H9 (cell line): ENCODE data around the gene ATPAF1. TPM values are rescaled to one million over a fixed set of nuclear protein-coding genes. Genes with fewer than 3 reads are reported as not detected.

Source experiments
- DNase-seq: peaks from one replicate; pipeline ENCODE4 v3.0.0-alpha.2; 2017
- H2AFZ ChIP-seq: one replicate; pipeline ENCODE4 v1.6.1; 2013; ENCODE audit warnings: mild to moderate bottlenecking, low read length, control low read depth, moderate library complexity
- H2AK5ac ChIP-seq: 2 replicates; pipeline ENCODE4 v1.6.1; 2013; ENCODE audit warnings: low read length, control low read depth, mixed read lengths; ENCODE audit not compliant: insufficient read length
- H2BK120ac ChIP-seq: one replicate; pipeline ENCODE4 v1.6.1; 2013; ENCODE audit warnings: low read depth, mild to moderate bottlenecking, low read length, control low read depth, inconsistent platforms; ENCODE audit not compliant: poor library complexity, severe bottlenecking
- H2BK12ac ChIP-seq: 2 replicates; pipeline ENCODE4 v1.6.1; 2013; ENCODE audit warnings: low read length, control low read depth, mixed read lengths, low read depth; ENCODE audit not compliant: insufficient read length
- H2BK15ac ChIP-seq: 2 replicates; pipeline ENCODE4 v1.6.1; 2013; ENCODE audit warnings: low read depth, low read length, control low read depth
- H2BK20ac ChIP-seq: one replicate; pipeline ENCODE4 v1.6.1; 2013; ENCODE audit warnings: low read depth, mild to moderate bottlenecking, low read length, control low read depth, inconsistent platforms; ENCODE audit not compliant: poor library complexity, severe bottlenecking
- H2BK5ac ChIP-seq: 2 replicates; pipeline ENCODE4 v1.6.1; 2013; ENCODE audit warnings: low read length, control low read depth, mixed read lengths; ENCODE audit not compliant: insufficient read length
- H3K14ac ChIP-seq: 2 replicates; pipeline ENCODE4 v1.6.1; 2013; ENCODE audit warnings: low read length, control low read depth; ENCODE audit not compliant: insufficient read depth
- H3K18ac ChIP-seq: 2 replicates; pipeline ENCODE4 v1.6.1; 2013; ENCODE audit warnings: low read depth, mild to moderate bottlenecking, mixed read lengths, low read length, control low read depth; ENCODE audit not compliant: insufficient read length
- H3K23ac ChIP-seq: 2 replicates; pipeline ENCODE4 v1.6.1; 2013; ENCODE audit warnings: low read length, control low read depth, mixed read lengths, low read depth; ENCODE audit not compliant: insufficient read length
- H3K23me2 ChIP-seq: 2 replicates; pipeline ENCODE4 v1.6.1; 2013; ENCODE audit warnings: low read depth, mild to moderate bottlenecking, mixed read lengths, low read length, control low read depth; ENCODE audit not compliant: insufficient read length, poor library complexity, severe bottlenecking
- H3K27ac ChIP-seq: 2 replicates; pipeline ENCODE4 v1.5.1; 2013; ENCODE audit warnings: low read length, control low read depth, mixed read lengths, low read depth; ENCODE audit not compliant: insufficient read length
- H3K27me3 ChIP-seq: 2 replicates; pipeline ENCODE4 v1.6.1; 2013; ENCODE audit warnings: low read length, control low read depth, inconsistent platforms; ENCODE audit not compliant: insufficient read depth
- H3K4ac ChIP-seq: 2 replicates; pipeline ENCODE4 v1.6.1; 2013; ENCODE audit warnings: low read depth, mild to moderate bottlenecking, control low read depth, inconsistent platforms, low read length, moderate library complexity
- H3K4me1 ChIP-seq: 2 replicates; pipeline ENCODE4 v1.6.1; 2013; ENCODE audit warnings: low read length, control low read depth, inconsistent platforms; ENCODE audit not compliant: insufficient read depth
- H3K4me2 ChIP-seq: 2 replicates; pipeline ENCODE4 v1.6.1; 2013; ENCODE audit warnings: low read length, control low read depth, mixed read lengths; ENCODE audit not compliant: insufficient read length, insufficient read depth
- H3K56ac ChIP-seq: 2 replicates; pipeline ENCODE4 v1.6.1; 2013; ENCODE audit warnings: low read depth, mild to moderate bottlenecking, mixed read lengths, low read length, control low read depth; ENCODE audit not compliant: insufficient read length
- H3K79me1 ChIP-seq: 2 replicates; pipeline ENCODE4 v1.6.1; 2013; ENCODE audit warnings: low read depth, mild to moderate bottlenecking, moderate library complexity, low read length, control low read depth, inconsistent platforms; ENCODE audit not compliant: insufficient read depth, poor library complexity, severe bottlenecking
- H3K79me2 ChIP-seq: 2 replicates; pipeline ENCODE4 v1.6.1; 2013; ENCODE audit warnings: low read length, control low read depth, inconsistent platforms; ENCODE audit not compliant: insufficient read depth
- H3K9ac ChIP-seq: 2 replicates; pipeline ENCODE4 v1.6.1; 2013; ENCODE audit warnings: low read length, control low read depth, mixed read lengths; ENCODE audit not compliant: insufficient read length; ENCODE audit errors: extremely low read depth
- H3K9me3 ChIP-seq: one replicate; pipeline ENCODE4 v1.6.1; 2013; ENCODE audit warnings: low read depth, low read length, inconsistent platforms; ENCODE audit not compliant: control insufficient read depth
- H3T11ph ChIP-seq: one replicate; pipeline ENCODE4 v1.6.1; 2013; ENCODE audit warnings: mild to moderate bottlenecking, low read length, control low read depth, inconsistent platforms
- H4K20me1 ChIP-seq: one replicate; pipeline ENCODE4 v1.6.1; 2013; ENCODE audit not compliant: control insufficient read depth, insufficient read length, insufficient read depth
- H4K5ac ChIP-seq: 2 replicates; pipeline ENCODE4 v1.6.1; 2013; ENCODE audit warnings: low read depth, mild to moderate bottlenecking, mixed read lengths, low read length, control low read depth; ENCODE audit not compliant: insufficient read length
- H4K8ac ChIP-seq: replicated peaks from 2 replicates; pipeline ENCODE4 v1.6.1; 2013; ENCODE audit warnings: low read length, control low read depth, mixed read lengths, low read depth; ENCODE audit not compliant: insufficient read length
- H4K91ac ChIP-seq: 2 replicates; pipeline ENCODE4 v1.6.1; 2013; ENCODE audit warnings: low read depth, mild to moderate bottlenecking, moderate library complexity, mixed read lengths, low read length, control low read depth; ENCODE audit not compliant: insufficient read length
- H3K27ac Mint-ChIP-seq, 3 experiments: 2 replicates in 2 of 3; 3 replicates in 1 of 3; pipeline ENCODE4 v1.8.0; 2020 to 2021; ENCODE audit warnings: mixed read lengths in 3 of 3, mild to moderate bottlenecking in 1 of 3, moderate library complexity in 1 of 3
- H3K27me3 Mint-ChIP-seq: 2 replicates; pipeline ENCODE4 v1.8.0; 2021; ENCODE audit warnings: low read depth, mild to moderate bottlenecking, moderate library complexity, mixed read lengths
- H3K36me3 Mint-ChIP-seq, 3 experiments: 2 replicates in 2 of 3; 3 replicates in 1 of 3; pipeline ENCODE4 v1.8.0; 2020 to 2021; ENCODE audit warnings: low read depth in 3 of 3, mixed read lengths in 3 of 3; ENCODE audit not compliant: insufficient read depth in 1 of 3
- H3K4me1 Mint-ChIP-seq, 2 experiments: 2 replicates each; pipeline ENCODE4 v1.8.0; 2020; ENCODE audit warnings: mixed read lengths in 2 of 2
- H3K4me3 Mint-ChIP-seq, 2 experiments: 2 replicates in 1 of 2; 3 replicates in 1 of 2; pipeline ENCODE4 v1.8.0; 2020 to 2021; ENCODE audit warnings: mild to moderate bottlenecking in 2 of 2, mixed read lengths in 2 of 2, moderate library complexity in 1 of 2
- H3K9me3 Mint-ChIP-seq, 2 experiments: 2 replicates in 1 of 2; 3 replicates in 1 of 2; pipeline ENCODE4 v1.8.0; 2020; ENCODE audit warnings: mild to moderate bottlenecking in 2 of 2, mixed read lengths in 2 of 2, moderate library complexity in 1 of 2
- CTCF ChIP-seq: fragments of 200-600 bp; sonication (generic); conservative IDR thresholded peaks from 3 replicates; pipeline ENCODE4 v1.8.0; 2021; ENCODE audit warnings: antibody characterized with exemption, mild to moderate bottlenecking
- WGBS: extraction: QIAGEN DNeasy Blood & Tissue Kit; methylation state at CpG from one replicate; pipeline ENCODE4 v1.1.7; 2013; ENCODE audit warnings: missing lambda C conversion rate, low lambda C conversion rate, mixed read lengths; ENCODE audit not compliant: insufficient read length; ENCODE audit errors: extremely low coverage; 5-methylcytosine and 5-hydroxymethylcytosine counted together
- total RNA-seq: library from RNA; stranded (reverse); gene quantifications from 2 replicates; pipeline ENCODE4 v1.2.1, GENCODE V29; 2021

ATPAF1 gene
- total RNA-seq, 1 experiment from 2014 or later = 57.3 TPM

GRCh38 chr1:46596846-46597245 lies 71.3 kb downstream of the ATPAF1 start:
- peaks cover 0 to 5% of the 10 kb centered on the region in 2 experiments; a peak in 1 of 4 replicates for H3K4me1 Mint-ChIP-seq
- Histone ChIP-seq H3K79me1 (no peaks in the 10 kb centered on the region), H3K9me3 (no peaks in the 10 kb centered on the region), H3K4ac (no peak overlapping the region), H3K9ac (no peak overlapping the region), H2BK120ac (no peak overlapping the region), H4K20me1 (no peaks in the 10 kb centered on the region), H3T11ph (no peak overlapping the region), H2BK12ac (no peak overlapping the region), H3K18ac (no peak overlapping the region), H3K4me2 (no peak overlapping the region), H3K23ac (no peak overlapping the region), H4K5ac (no peak overlapping the region), H3K23me2 (no peaks in the 10 kb centered on the region), H3K4me1 (no peaks in the 10 kb centered on the region; the same call in 1 of the 2 replicates), H2BK15ac (no peak overlapping the region), H2BK20ac (no peak overlapping the region), H3K56ac (no peak overlapping the region), H3K27ac (no peak overlapping the region), H2AK5ac (no peak overlapping the region), H4K91ac (no peak overlapping the region), H2AFZ (no peak overlapping the region), H2BK5ac (no peak overlapping the region), H3K27me3 (no peaks in the 10 kb centered on the region), H3K14ac (no peak overlapping the region), H4K8ac (no peak overlapping the region), H3K79me2 (no peaks in the 10 kb centered on the region)
- no peaks in the 10 kb centered on the region for H3K27me3 Mint-ChIP-seq
- H3K9me3 Mint-ChIP-seq = no peaks in the 10 kb centered on the region
- no peak for DNase-seq
- no peak overlapping the region for H3K4me3 Mint-ChIP-seq
- no peak overlapping the region for H3K27ac Mint-ChIP-seq
- peaks cover 0 to 18% (median 0%) of the 10 kb centered on the region in 3 experiments; a peak in 4 of 7 replicates for H3K36me3 Mint-ChIP-seq
- TF ChIP-seq CTCF = no peak
- WGBS = no CpG with 5 or more reads among the region's 3 CpGs
